Chondrocyte (in vitro differentiated cells): ENCODE measurements around the gene ELMO1. TPM values are rescaled to one million over a fixed set of nuclear protein-coding genes. Genes with fewer than 3 reads are reported as not detected.

ENCODE experiments used
- DNase-seq: peaks from one replicate; pipeline ENCODE4 v3.0.0; 2021; ENCODE audit warnings: mixed read lengths, low spot score
- H3K27ac Mint-ChIP-seq: one replicate; pipeline ENCODE4 v1.8.0; 2021; ENCODE audit warnings: mild to moderate bottlenecking, moderate library complexity, mixed read lengths; ENCODE audit not compliant: unreplicated experiment
- H3K27me3 Mint-ChIP-seq: 2 replicates; pipeline ENCODE4 v1.8.0; 2021; ENCODE audit warnings: low read depth, mixed read lengths
- H3K36me3 Mint-ChIP-seq: 2 replicates; pipeline ENCODE4 v1.8.0; 2021; ENCODE audit warnings: low read depth, mixed read lengths
- H3K4me1 Mint-ChIP-seq: 2 replicates; pipeline ENCODE4 v1.8.0; 2021; ENCODE audit warnings: low read depth, mild to moderate bottlenecking, mixed read lengths
- H3K4me3 Mint-ChIP-seq: one replicate; pipeline ENCODE4 v1.8.0; 2021; ENCODE audit warnings: mild to moderate bottlenecking, moderate library complexity, mixed read lengths; ENCODE audit not compliant: unreplicated experiment
- H3K9me3 Mint-ChIP-seq: 2 replicates; pipeline ENCODE4 v1.8.0; 2021; ENCODE audit warnings: low read depth, mixed read lengths
- CTCF ChIP-seq: fragments of 200-600 bp; sonication (generic); IDR thresholded peaks from 2 replicates; pipeline ENCODE4 v1.5.0; 2021; ENCODE audit warnings: antibody characterized with exemption, mild to moderate bottlenecking, moderate library complexity
- total RNA-seq: library from RNA; stranded (reverse); gene quantifications from 3 replicates; pipeline ENCODE4 v1.2.1, GENCODE V29; 2021

ELMO1 gene
- total RNA-seq, 1 donor from 2014 or later: 0.42 TPM

GRCh38 chr7:36881233-36881874, 567.3 kb downstream of the ELMO1 start:
- Mint-ChIP-seq H3K9me3 (no peaks in the 10 kb centered on the region), H3K4me3 (no peak overlapping the region), H3K27ac (no peak overlapping the region), H3K4me1 (no peaks in the 10 kb centered on the region), H3K27me3 (peaks cover 10% of the 10 kb centered on the region), H3K36me3 (no peaks in the 10 kb centered on the region)
- no peak for DNase-seq
- no peak for TF ChIP-seq CTCF

GRCh38 chr7:36880108-36880507, 568.6 kb downstream of the ELMO1 start:
- H3K36me3 Mint-ChIP-seq: no peaks in the 10 kb centered on the region
- TF ChIP-seq CTCF: no peak
- no peak for DNase-seq
- no peak overlapping the region for H3K4me3 Mint-ChIP-seq
- H3K27ac Mint-ChIP-seq: no peak overlapping the region
- no peaks in the 10 kb centered on the region for H3K9me3 Mint-ChIP-seq
- no peaks in the 10 kb centered on the region for H3K4me1 Mint-ChIP-seq
- H3K27me3 Mint-ChIP-seq: peaks cover 7% of the 10 kb centered on the region

- Mint-ChIP-seq H3K4me3 (no peak overlapping the region), H3K36me3 (no peaks in the 10 kb centered on the region), H3K27ac (no peak overlapping the region), H3K27me3 (peaks cover 7% of the 10 kb centered on the region), H3K9me3 (no peaks in the 10 kb centered on the region), H3K4me1 (no peaks in the 10 kb centered on the region)
- no peak for DNase-seq
- TF ChIP-seq CTCF: no peak
These were observed 569.6 kb downstream of the ELMO1 start for GRCh38 chr7:36879021-36879420.

GRCh38 chr7:36878288-36878687, 570.4 kb downstream of the ELMO1 start:
- no peak for DNase-seq
- H3K9me3 Mint-ChIP-seq: no peaks in the 10 kb centered on the region
- no peaks in the 10 kb centered on the region for H3K4me1 Mint-ChIP-seq
- H3K4me3 Mint-ChIP-seq: no peak overlapping the region
- H3K27ac Mint-ChIP-seq: no peak overlapping the region
- TF ChIP-seq CTCF: no peak
- peaks cover 7% of the 10 kb centered on the region for H3K27me3 Mint-ChIP-seq
- H3K36me3 Mint-ChIP-seq: no peaks in the 10 kb centered on the region

GRCh38 chr7:36875794-36876193, 572.9 kb downstream of the ELMO1 start:
- Mint-ChIP-seq H3K4me1 (no peaks in the 10 kb centered on the region), H3K36me3 (no peaks in the 10 kb centered on the region), H3K27me3 (peaks cover under 1% of the 10 kb centered on the region), H3K4me3 (no peak overlapping the region), H3K27ac (no peak overlapping the region), H3K9me3 (no peaks in the 10 kb centered on the region)
- no peak for DNase-seq
- no peak for TF ChIP-seq CTCF
